A549 (cell line): ENCODE measurements around the gene CD37. TPM values are rescaled to one million over a fixed set of nuclear protein-coding genes. Genes with fewer than 3 reads are reported as not detected.

Experiments used
- ATAC-seq, 2 experiments: fragments of 200-7000 bp in 1 of 2; fragments of >200 bp in 1 of 2; cut with Nextera tagmentation in 1 of 2; cut with Tn5 transposase in 1 of 2; 3 replicates each; pipeline versions ENCODE4 v1.8.0 to v1.9.1; 2018 to 2020; ENCODE audit warnings: mild to moderate bottlenecking in 1 of 2, moderate library complexity in 1 of 2
- CTCF ChIA-PET: fragments of 300-600 bp; sonication (Branson Sonifier 250); formaldehyde crosslinking; extraction: SDS; loops from one replicate; lab custom pipeline; 2021; ENCODE audit warnings: antibody characterized with exemption, inconsistent platforms; lab: Yijun Ruan, JAX
- POLR2A ChIA-PET: fragments of 350-600 bp; formaldehyde crosslinking; extraction: SDS; loops from one replicate; lab custom pipeline; 2021; ENCODE audit warnings: antibody characterized with exemption, inconsistent platforms; lab: Yijun Ruan, JAX
- DNase-seq, 2 experiments: peaks; one replicate each; pipeline versions ENCODE4 v3.0.0 to v3.0.0-alpha.2; 2011 to 2016; ENCODE audit warnings: low read depth in 1 of 2, low spot score in 1 of 2
- FAIRE-seq: peaks from 2 replicates; lab custom pipeline; 2011; peaks lifted over from hg19 to GRCh38; lab: Jason Lieb, UNC
- H3K27ac ChIP-seq, 2 experiments: fragments of >200 bp; sonication (Bioruptor Twin); formaldehyde crosslinking; 3 replicates each; pipeline ENCODE4 v1.5.1; 2016 to 2017
- H3K4me1 ChIP-seq: fragments of >200 bp; sonication (Bioruptor Twin); formaldehyde crosslinking; 3 replicates; pipeline ENCODE4 v1.6.1; 2016
- H3K4me2 ChIP-seq: fragments of >200 bp; sonication (Bioruptor Twin); formaldehyde crosslinking; 3 replicates; pipeline ENCODE4 v1.6.1; 2016
- H3K4me3 ChIP-seq: fragments of >200 bp; sonication (Bioruptor Twin); formaldehyde crosslinking; 3 replicates; pipeline ENCODE4 v1.5.1; 2016
- H3K9me3 ChIP-seq: fragments of >200 bp; sonication (Bioruptor Twin); formaldehyde crosslinking; 3 replicates; pipeline ENCODE4 v1.6.1; 2016
- EHMT2 ChIP-seq: fragments of 200-600 bp; sonication (generic); IDR thresholded peaks from 2 replicates; pipeline ENCODE4 v1.6.1; 2016; ENCODE audit warnings: antibody characterized with exemption, low read depth, mild to moderate bottlenecking, moderate library complexity
- ESRRA ChIP-seq: fragments of 150-350 bp; IDR thresholded peaks from 2 replicates; pipeline ENCODE4 v1.6.1; 2014; ENCODE audit warnings: mild to moderate bottlenecking, low read length, borderline replicate concordance
- FOSL2 ChIP-seq, 2 experiments: fragments of 450-650 bp in 1 of 2; fragments of >200 bp in 1 of 2; sonication (Bioruptor Twin) in 1 of 2; formaldehyde crosslinking; IDR thresholded peaks; 2 replicates each; pipeline versions ENCODE4 v1.5.0 to v1.6.1; 2016 to 2020; ENCODE audit warnings: mild to moderate bottlenecking in 1 of 2, moderate library complexity in 1 of 2
- GATA3 ChIP-seq: IDR thresholded peaks from 2 replicates; pipeline ENCODE4 v1.6.1; 2012; ENCODE audit warnings: borderline replicate concordance
- HEYL ChIP-seq: fragments of 250-450 bp; sonication (Bioruptor Pico); IDR thresholded peaks from 2 replicates; pipeline ENCODE4 v1.8.0; 2021; ENCODE audit warnings: mild to moderate bottlenecking, moderate library complexity
- HOXB5 ChIP-seq: fragments of 250-450 bp; sonication (Bioruptor Pico); IDR thresholded peaks from 2 replicates; pipeline ENCODE4 v1.5.0; 2020; ENCODE audit warnings: mild to moderate bottlenecking, moderate library complexity
- JUN ChIP-seq, 2 experiments: fragments of >200 bp; sonication (Bioruptor Twin); formaldehyde crosslinking; IDR thresholded peaks; 2 replicates in 1 of 2; 3 replicates in 1 of 2; pipeline ENCODE4 v1.6.1; 2016 to 2017
- JUNB ChIP-seq: fragments of >200 bp; sonication (Bioruptor Twin); formaldehyde crosslinking; IDR thresholded peaks from 2 replicates; pipeline ENCODE4 v1.6.1; 2016
- KDM1A ChIP-seq: fragments of 200-600 bp; sonication (generic); IDR thresholded peaks from 2 replicates; pipeline ENCODE4 v1.6.1; 2016; ENCODE audit warnings: low read depth, mild to moderate bottlenecking
- KDM5A ChIP-seq: fragments of 200-600 bp; sonication (generic); IDR thresholded peaks from 2 replicates; pipeline ENCODE4 v1.6.1; 2016; ENCODE audit warnings: antibody characterized with exemption, mild to moderate bottlenecking
- MAFK ChIP-seq: fragments of 450-650 bp; IDR thresholded peaks from 2 replicates; pipeline ENCODE4 v1.6.1; 2014; ENCODE audit not compliant: partially characterized antibody
- MAZ ChIP-seq: fragments of 150-350 bp; IDR thresholded peaks from 2 replicates; pipeline ENCODE4 v1.6.1; 2014; ENCODE audit warnings: antibody characterized with exemption, low read depth, low read length, borderline replicate concordance
- MYC ChIP-seq: IDR thresholded peaks from 2 replicates; pipeline ENCODE4 v1.6.1; 2012; ENCODE audit warnings: mild to moderate bottlenecking, inconsistent platforms, low read length, improper control_type of control experiment, borderline replicate concordance
- RAD21 ChIP-seq, 2 experiments: fragments of >200 bp in 1 of 2; sonication (Bioruptor Twin) in 1 of 2; formaldehyde crosslinking in 1 of 2; IDR thresholded peaks in 1 of 2; conservative IDR thresholded peaks in 1 of 2; 2 replicates in 1 of 2; 3 replicates in 1 of 2; pipeline ENCODE4 v1.6.1; 2012 to 2018; ENCODE audit warnings: inconsistent platforms in 1 of 2
- RARB ChIP-seq: fragments of 250-450 bp; sonication (Bioruptor Pico); IDR thresholded peaks from 2 replicates; pipeline ENCODE4 v1.8.0; 2021; ENCODE audit warnings: mild to moderate bottlenecking, moderate library complexity
- RCOR1 ChIP-seq: fragments of 150-350 bp; IDR thresholded peaks from 2 replicates; pipeline ENCODE4 v1.6.1; 2014; ENCODE audit warnings: antibody characterized with exemption, low read length, low read depth
- RFX5 ChIP-seq: fragments of 450-650 bp; IDR thresholded peaks from 2 replicates; pipeline ENCODE4 v1.7.1; 2014; ENCODE audit warnings: antibody characterized with exemption, mild to moderate bottlenecking, moderate library complexity
- RNF2 ChIP-seq: fragments of 200-600 bp; sonication (generic); IDR thresholded peaks from 2 replicates; pipeline ENCODE4 v1.6.1; 2016; ENCODE audit warnings: low read depth, mild to moderate bottlenecking, antibody characterized with exemption, moderate library complexity, borderline replicate concordance
- TP53 ChIP-seq: fragments of 250-450 bp; sonication (Bioruptor Pico); IDR thresholded peaks from 2 replicates; pipeline ENCODE4 v1.5.0; 2021; ENCODE audit warnings: mild to moderate bottlenecking, moderate library complexity
- ZC3H11A ChIP-seq: fragments of 450-650 bp; IDR thresholded peaks from 2 replicates; pipeline ENCODE4 v1.6.1; 2014; ENCODE audit warnings: antibody characterized with exemption, mild to moderate bottlenecking
- ZSCAN20 ChIP-seq: fragments of 250-450 bp; sonication (Bioruptor Pico); IDR thresholded peaks from 2 replicates; pipeline ENCODE4 v1.8.0; 2022; ENCODE audit warnings: mild to moderate bottlenecking, moderate library complexity
- WGBS: methylation state at CpG from one replicate; pipeline ENCODE4 v1.1.6; 2017; ENCODE audit errors: missing lambda C conversion rate; 5-methylcytosine and 5-hydroxymethylcytosine counted together
- polyA plus RNA-seq, 4 experiments: library from polyadenylated mRNA; depleted of rRNA in 3 of 4; stranded (reverse); fragments of >200 nt; fragmentation: RNase III in 1 of 4; extraction: RNeasy Plus Mini Kit Qiagen cat#74134 plus additional on column Dnase treatment in 1 of 4; gene quantifications; 2 replicates in 3 of 4; 3 replicates in 1 of 4; pipeline ENCODE4 v1.2.3, GENCODE V29; 2011 to 2017
- TF ChIP-seq, protein P1 (sequence below): fragments of >200 bp; sonication (Bioruptor Twin); formaldehyde crosslinking; IDR thresholded peaks from 3 replicates; pipeline ENCODE4 v1.6.1; 2016
- TF ChIP-seq, protein P2 (sequence below): IDR thresholded peaks from 2 replicates; pipeline ENCODE4 v1.6.1; 2012
- TF ChIP-seq, protein P3 (sequence below): fragments of 150-350 bp; IDR thresholded peaks from 2 replicates; pipeline ENCODE4 v1.6.1; 2014; ENCODE audit warnings: low read depth, mild to moderate bottlenecking, low read length

The CD37 gene
- polyA plus RNA-seq, 2 of the 4 experiments (the other 2 are of a cell fraction) = 0.13 TPM; not detected in 1

DNA sequence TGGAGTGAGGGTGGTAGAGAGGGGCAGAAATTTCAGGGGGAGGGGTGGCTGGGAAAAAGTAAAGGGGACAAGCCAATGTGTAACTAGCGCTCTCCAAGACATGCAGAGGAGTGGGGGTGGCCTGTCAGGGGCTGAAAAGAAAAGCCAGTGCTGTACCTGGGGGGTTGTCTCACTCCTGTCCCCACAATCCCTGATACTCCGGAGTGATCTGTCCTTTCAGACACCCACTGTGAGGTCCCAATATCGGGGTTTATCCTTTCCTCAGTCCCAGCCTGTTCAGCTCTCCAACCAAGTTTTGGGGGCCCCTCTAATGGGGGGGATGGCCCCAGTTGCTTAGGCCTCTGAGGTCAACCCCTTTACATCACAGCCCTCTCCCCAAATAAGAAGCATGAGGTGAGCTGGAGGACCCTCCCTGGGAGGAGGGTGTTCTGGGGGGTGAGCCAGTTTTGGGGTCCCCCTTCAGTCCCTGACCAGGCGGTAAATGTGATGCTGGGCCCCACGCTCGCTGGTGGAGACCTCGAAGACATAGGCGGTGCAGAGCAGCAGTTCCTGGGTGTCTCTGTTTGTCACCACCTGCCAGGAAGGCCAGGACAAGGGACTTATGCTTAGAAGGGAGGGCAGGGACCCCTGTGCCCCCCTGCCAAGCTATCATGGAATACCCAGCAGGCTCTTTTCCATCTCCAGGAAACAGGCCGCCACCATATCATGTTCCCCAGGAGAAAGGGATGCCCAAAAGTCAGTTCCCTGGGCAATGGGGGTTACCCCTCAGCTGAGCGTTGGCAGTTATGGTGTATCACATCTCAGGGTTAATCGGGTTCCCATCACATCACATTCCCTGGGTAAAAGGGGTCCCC, 5.9 kb downstream of the CD37 start:
- Histone ChIP-seq H3K4me1 (no peaks in the 10 kb centered on the region), H3K4me3 (no peak overlapping the region), H3K4me2 (no peak overlapping the region), H3K9me3 (no peaks in the 10 kb centered on the region), H3K27ac (no peak overlapping the region)
- 94% methylated on average over 11 of the region's 11 CpGs for whole genome bisulfite sequencing
- DNase-seq (no peak), ATAC-seq (no peak), FAIRE-seq (no peak)
- TF ChIP-seq RAD21 (conservative IDR thresholded peaks at IDR 0.05 in 1 of 2, IDR thresholded peaks at IDR 0.05 in 1 of 2) (no peak), EHMT2 (no peak), ZC3H11A (no peak), RARB (no peak), KDM5A (no peak), RFX5 (no peak), JUN (IDR thresholded peaks at IDR 0.05) (no peak), KDM1A (no peak), MYC (no peak), TP53 (CRISPR knock-in tag) (no peak), HOXB5 (CRISPR knock-in tag) (no peak)
- TF ChIP-seq, protein P1, sequence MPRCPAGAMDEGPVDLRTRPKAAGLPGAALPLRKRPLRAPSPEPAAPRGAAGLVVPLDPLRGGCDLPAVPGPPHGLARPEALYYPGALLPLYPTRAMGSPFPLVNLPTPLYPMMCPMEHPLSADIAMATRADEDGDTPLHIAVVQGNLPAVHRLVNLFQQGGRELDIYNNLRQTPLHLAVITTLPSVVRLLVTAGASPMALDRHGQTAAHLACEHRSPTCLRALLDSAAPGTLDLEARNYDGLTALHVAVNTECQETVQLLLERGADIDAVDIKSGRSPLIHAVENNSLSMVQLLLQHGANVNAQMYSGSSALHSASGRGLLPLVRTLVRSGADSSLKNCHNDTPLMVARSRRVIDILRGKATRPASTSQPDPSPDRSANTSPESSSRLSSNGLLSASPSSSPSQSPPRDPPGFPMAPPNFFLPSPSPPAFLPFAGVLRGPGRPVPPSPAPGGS = no peak
- TF ChIP-seq, protein P2, sequence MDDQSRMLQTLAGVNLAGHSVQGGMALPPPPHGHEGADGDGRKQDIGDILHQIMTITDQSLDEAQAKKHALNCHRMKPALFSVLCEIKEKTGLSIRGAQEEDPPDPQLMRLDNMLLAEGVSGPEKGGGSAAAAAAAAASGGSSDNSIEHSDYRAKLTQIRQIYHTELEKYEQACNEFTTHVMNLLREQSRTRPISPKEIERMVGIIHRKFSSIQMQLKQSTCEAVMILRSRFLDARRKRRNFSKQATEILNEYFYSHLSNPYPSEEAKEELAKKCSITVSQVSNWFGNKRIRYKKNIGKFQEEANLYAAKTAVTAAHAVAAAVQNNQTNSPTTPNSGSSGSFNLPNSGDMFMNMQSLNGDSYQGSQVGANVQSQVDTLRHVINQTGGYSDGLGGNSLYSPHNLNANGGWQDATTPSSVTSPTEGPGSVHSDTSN = no peak
- ChIA-PET POLR2A (no interaction called here), CTCF (interaction anchor here (0.9 to 5.6 kb wide), 5 partner anchors 12 to 267 kb away, joined by 3 to 17 read pairs (median 3); no protein-coding TSS in a partner anchor)

DNA sequence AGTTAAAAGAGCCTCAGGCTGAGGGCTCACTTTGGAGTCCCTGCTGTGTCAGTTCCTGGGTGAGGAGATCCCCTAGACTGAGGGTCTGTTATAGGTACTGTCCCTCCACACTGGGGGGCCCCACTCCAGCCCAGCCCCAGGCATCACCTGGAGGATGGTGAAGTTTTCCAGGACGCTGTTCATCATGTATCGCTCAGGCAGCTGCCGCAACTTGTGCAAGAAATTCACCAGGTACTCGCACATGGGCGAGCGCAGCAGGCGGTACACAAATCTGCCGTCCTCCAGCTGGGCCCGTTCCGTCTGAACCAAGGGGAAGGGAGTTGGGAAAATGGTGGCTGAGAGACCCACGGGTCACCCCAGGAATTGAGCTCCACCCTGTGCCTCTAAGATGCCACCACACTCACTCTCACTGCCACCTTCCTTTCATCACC, 7.1 kb downstream of the CD37 start:
- FAIRE-seq = no peak
- CTCF ChIA-PET = interaction anchor here (0.9 to 5.6 kb wide), 4 partner anchors 17 to 268 kb away, joined by 3 to 17 read pairs (median 4); no protein-coding TSS in a partner anchor

DNA sequence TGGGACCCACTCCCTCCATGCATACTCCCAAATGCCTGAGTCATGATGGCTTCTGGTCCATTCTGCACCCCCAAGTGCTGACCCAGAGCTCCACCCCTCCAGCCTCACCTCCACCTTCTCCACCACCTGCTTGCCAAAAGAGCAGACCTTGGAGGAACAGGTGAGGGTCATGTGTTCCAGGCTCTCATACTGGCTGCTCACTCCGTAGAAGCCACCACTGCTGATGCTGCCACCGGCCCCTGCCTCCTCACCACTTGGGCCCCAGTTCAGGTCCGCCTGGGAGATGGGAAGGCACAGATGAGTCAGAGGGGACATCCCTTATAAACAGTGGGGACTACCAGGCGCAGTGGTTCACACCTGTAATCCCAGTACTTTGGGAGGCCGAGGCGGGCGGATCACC, 7.9 kb downstream of the CD37 start:
- DNase-seq = no peak
- no peak overlapping the region for H3K27ac ChIP-seq
- POLR2A ChIA-PET = no interaction called here
- CTCF ChIA-PET = interaction anchor here (0.6 to 5.6 kb wide), 4 partner anchors 15 to 117 kb away, joined by 3 to 17 read pairs (median 3); no protein-coding TSS in a partner anchor
- ATAC-seq = no peak
- no peaks in the 10 kb centered on the region for H3K4me1 ChIP-seq
- H3K9me3 ChIP-seq = no peaks in the 10 kb centered on the region
- FAIRE-seq = no peak
- WGBS = 97% methylated on average over 7 of the region's 7 CpGs
- no peak overlapping the region for H3K4me3 ChIP-seq
- H3K4me2 ChIP-seq = no peak overlapping the region
- TF ChIP-seq JUNB (no peak), RCOR1 (no peak), GATA3 (no peak)
- TF ChIP-seq, protein P3, sequence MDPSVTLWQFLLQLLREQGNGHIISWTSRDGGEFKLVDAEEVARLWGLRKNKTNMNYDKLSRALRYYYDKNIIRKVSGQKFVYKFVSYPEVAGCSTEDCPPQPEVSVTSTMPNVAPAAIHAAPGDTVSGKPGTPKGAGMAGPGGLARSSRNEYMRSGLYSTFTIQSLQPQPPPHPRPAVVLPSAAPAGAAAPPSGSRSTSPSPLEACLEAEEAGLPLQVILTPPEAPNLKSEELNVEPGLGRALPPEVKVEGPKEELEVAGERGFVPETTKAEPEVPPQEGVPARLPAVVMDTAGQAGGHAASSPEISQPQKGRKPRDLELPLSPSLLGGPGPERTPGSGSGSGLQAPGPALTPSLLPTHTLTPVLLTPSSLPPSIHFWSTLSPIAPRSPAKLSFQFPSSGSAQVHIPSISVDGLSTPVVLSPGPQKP = no peak

More for the DNA sequence above, 7.1 kb downstream of the CD37 start:
- no peak for ATAC-seq
- no peaks in the 10 kb centered on the region for H3K9me3 ChIP-seq
- no peak overlapping the region for H3K27ac ChIP-seq
- POLR2A ChIA-PET = no interaction called here
- H3K4me3 ChIP-seq = no peak overlapping the region
- DNase-seq = no peak
- WGBS = 90% methylated on average over 11 of the region's 11 CpGs
- no peaks in the 10 kb centered on the region for H3K4me1 ChIP-seq
- no peak for TF ChIP-seq HOXB5 (CRISPR knock-in tag)
- no peak for TF ChIP-seq HEYL (CRISPR knock-in tag)
- TF ChIP-seq ESRRA = no peak
- TF ChIP-seq MAFK = no peak
- TF ChIP-seq FOSL2 (IDR thresholded peaks at IDR 0.05) = no peak
- TF ChIP-seq FOSL2 (CRISPR knock-in tag; IDR thresholded peaks at IDR 0.05) = no peak
- TF ChIP-seq RNF2 = no peak
- no peak for TF ChIP-seq MAZ
- no peak for TF ChIP-seq ZSCAN20 (CRISPR knock-in tag)
- TF ChIP-seq KDM1A = no peak
- TF ChIP-seq, all 56 proteins: peak for 0
- H3K4me2 ChIP-seq = no peak overlapping the region
